DND-41 (cell line): ENCODE results near the gene CTSG.
"Not testable (repeated sequence)": the region's sequence is repeated elsewhere in the genome, so short reads cannot be mapped to it uniquely, and the experiment has no call there.

Experiments
- ATAC-seq: fragments of 200-7000 bp; cut with Tn5 transposase; 3 replicates; pipeline ENCODE4 v1.9.1; 2021; ENCODE audit warnings: low read depth; ENCODE audit not compliant: insufficient read depth
- DNase-seq: peaks from one replicate; pipeline ENCODE4 v3.0.0-alpha.2; 2020
- H2AFZ ChIP-seq: 2 replicates; pipeline ENCODE4 v1.6.0; 2012; ENCODE audit warnings: low read depth, low read length
- H3K27ac ChIP-seq: 2 replicates; pipeline ENCODE4 v1.5.1; 2012; ENCODE audit warnings: low read length, inconsistent platforms
- H3K27me3 ChIP-seq: fragments of 200-600 bp; sonication (generic); 2 replicates; pipeline ENCODE4 v1.6.0; 2012; ENCODE audit warnings: low read length, mild to moderate bottlenecking, inconsistent platforms; ENCODE audit not compliant: insufficient read depth, poor library complexity
- H3K36me3 ChIP-seq: 2 replicates; pipeline ENCODE4 v1.5.1; 2012; ENCODE audit warnings: low read length, inconsistent platforms; ENCODE audit not compliant: insufficient read depth
- H3K4me1 ChIP-seq: 2 replicates; pipeline ENCODE4 v1.5.1; 2012; ENCODE audit warnings: mild to moderate bottlenecking, low read length; ENCODE audit not compliant: insufficient read depth
- H3K4me2 ChIP-seq: 2 replicates; pipeline ENCODE4 v1.6.0; 2012; ENCODE audit warnings: mild to moderate bottlenecking, moderate library complexity, low read length, inconsistent platforms; ENCODE audit not compliant: insufficient read depth
- H3K4me3 ChIP-seq, 2 experiments: fragments of 200-600 bp in 1 of 2; shearing (Covaris generic) in 1 of 2; 2 replicates each; pipeline ENCODE4 v1.5.1; 2012 to 2016; ENCODE audit warnings: inconsistent platforms in 2 of 2, low read length in 2 of 2, mild to moderate bottlenecking in 2 of 2, low read depth in 1 of 2, moderate library complexity in 1 of 2
- H3K79me2 ChIP-seq: 2 replicates; pipeline ENCODE4 v1.6.0; 2012; ENCODE audit warnings: low read length, inconsistent platforms; ENCODE audit not compliant: insufficient read depth
- H3K9ac ChIP-seq: 2 replicates; pipeline ENCODE4 v1.6.0; 2012; ENCODE audit warnings: low read depth, mild to moderate bottlenecking, inconsistent platforms, low read length, moderate library complexity
- H3K9me3 ChIP-seq: 2 replicates; pipeline ENCODE4 v1.5.1; 2012; ENCODE audit warnings: low read length, moderate library complexity, mild to moderate bottlenecking, inconsistent platforms; ENCODE audit not compliant: insufficient read depth, severe bottlenecking
- H4K20me1 ChIP-seq: 2 replicates; pipeline ENCODE4 v1.6.0; 2012; ENCODE audit warnings: low read length; ENCODE audit not compliant: insufficient read depth
- EZH2 ChIP-seq: IDR thresholded peaks from 3 replicates; pipeline ENCODE4 v1.6.1; 2012; ENCODE audit warnings: borderline replicate concordance, low read depth, mild to moderate bottlenecking, moderate library complexity, low read length, inconsistent platforms; ENCODE audit not compliant: severe bottlenecking
- TF ChIP-seq, protein P1 (sequence below): IDR thresholded peaks from 2 replicates; pipeline ENCODE4 v1.5.1; 2012; ENCODE audit warnings: borderline replicate concordance, low read length, moderate library complexity, mild to moderate bottlenecking; ENCODE audit not compliant: poor library complexity, severe bottlenecking; ENCODE audit errors: extremely low read depth

The CTSG gene

DNA sequence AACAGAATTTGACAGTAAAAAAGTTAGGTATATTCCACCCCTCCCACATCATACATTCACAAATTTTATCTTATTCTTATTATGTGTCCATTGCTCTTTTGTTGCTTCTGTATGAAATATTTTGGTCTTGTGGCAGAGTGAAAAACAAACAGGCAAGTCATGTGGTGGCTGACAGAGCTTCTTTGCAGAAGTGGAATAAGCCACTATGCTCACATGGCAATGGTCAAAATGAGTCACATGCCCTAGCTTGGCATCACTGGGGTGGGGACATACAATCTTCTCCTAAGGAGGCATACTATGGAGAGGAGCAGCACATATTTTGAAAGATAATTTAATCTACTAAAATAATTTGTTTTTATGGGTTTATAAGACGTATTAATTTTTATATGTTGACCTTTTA is 40.3 kb downstream of the CTSG start:
- TF ChIP-seq, protein P1, sequence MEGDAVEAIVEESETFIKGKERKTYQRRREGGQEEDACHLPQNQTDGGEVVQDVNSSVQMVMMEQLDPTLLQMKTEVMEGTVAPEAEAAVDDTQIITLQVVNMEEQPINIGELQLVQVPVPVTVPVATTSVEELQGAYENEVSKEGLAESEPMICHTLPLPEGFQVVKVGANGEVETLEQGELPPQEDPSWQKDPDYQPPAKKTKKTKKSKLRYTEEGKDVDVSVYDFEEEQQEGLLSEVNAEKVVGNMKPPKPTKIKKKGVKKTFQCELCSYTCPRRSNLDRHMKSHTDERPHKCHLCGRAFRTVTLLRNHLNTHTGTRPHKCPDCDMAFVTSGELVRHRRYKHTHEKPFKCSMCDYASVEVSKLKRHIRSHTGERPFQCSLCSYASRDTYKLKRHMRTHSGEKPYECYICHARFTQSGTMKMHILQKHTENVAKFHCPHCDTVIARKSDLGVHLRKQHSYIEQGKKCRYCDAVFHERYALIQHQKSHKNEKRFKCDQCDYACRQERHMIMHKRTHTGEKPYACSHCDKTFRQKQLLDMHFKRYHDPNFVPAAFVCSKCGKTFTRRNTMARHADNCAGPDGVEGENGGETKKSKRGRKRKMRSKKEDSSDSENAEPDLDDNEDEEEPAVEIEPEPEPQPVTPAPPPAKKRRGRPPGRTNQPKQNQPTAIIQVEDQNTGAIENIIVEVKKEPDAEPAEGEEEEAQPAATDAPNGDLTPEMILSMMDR = no peak
- TF ChIP-seq EZH2 = no peak
- no peaks in the 10 kb centered on the region for H3K9me3 ChIP-seq
- H3K9ac ChIP-seq = no peak overlapping the region
- no peaks in the 10 kb centered on the region for H3K4me1 ChIP-seq
- no peaks in the 10 kb centered on the region for H3K36me3 ChIP-seq
- H3K79me2 ChIP-seq = no peaks in the 10 kb centered on the region
- no peak overlapping the region for H3K27ac ChIP-seq
- H3K4me3 ChIP-seq = no peak overlapping the region
- DNase-seq (no peak), ATAC-seq (no peak)
- H2AFZ ChIP-seq = no peak overlapping the region
- no peak overlapping the region for H3K4me2 ChIP-seq
- no peaks in the 10 kb centered on the region for H4K20me1 ChIP-seq
- H3K27me3 ChIP-seq = no peaks in the 10 kb centered on the region

DNA sequence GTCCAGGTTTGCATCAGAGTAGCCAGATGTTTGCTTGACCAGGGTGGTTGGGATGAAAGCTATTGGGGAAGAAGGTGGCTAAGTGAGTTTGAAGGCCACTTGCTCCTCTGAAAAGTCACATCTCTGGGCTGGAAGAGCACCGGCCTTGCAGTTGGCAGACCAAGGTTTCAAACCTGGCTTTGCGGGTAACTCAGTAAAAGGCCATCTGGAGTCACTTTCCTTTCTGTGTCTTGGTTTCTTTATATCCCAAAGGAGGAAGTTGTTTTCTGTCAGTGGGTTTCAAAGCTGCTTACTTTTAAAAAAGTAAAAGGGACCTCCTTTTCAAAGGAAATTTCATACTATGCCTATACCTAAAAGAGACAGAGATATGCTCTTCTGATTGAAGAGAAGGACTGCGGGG is 41.8 kb downstream of the CTSG start:
- Histone ChIP-seq H2AFZ (no peak overlapping the region), H4K20me1 (no peaks in the 10 kb centered on the region), H3K4me3 (no peak overlapping the region), H3K79me2 (no peaks in the 10 kb centered on the region), H3K9me3 (no peaks in the 10 kb centered on the region), H3K4me2 (no peak overlapping the region), H3K4me1 (no peaks in the 10 kb centered on the region), H3K36me3 (no peaks in the 10 kb centered on the region), H3K9ac (no peak overlapping the region), H3K27ac (no peak overlapping the region), H3K27me3 (no peaks in the 10 kb centered on the region)
- ATAC-seq = no peak
- TF ChIP-seq, protein P1 = no peak
- no peak for TF ChIP-seq EZH2
- DNase-seq = no peak

DNA sequence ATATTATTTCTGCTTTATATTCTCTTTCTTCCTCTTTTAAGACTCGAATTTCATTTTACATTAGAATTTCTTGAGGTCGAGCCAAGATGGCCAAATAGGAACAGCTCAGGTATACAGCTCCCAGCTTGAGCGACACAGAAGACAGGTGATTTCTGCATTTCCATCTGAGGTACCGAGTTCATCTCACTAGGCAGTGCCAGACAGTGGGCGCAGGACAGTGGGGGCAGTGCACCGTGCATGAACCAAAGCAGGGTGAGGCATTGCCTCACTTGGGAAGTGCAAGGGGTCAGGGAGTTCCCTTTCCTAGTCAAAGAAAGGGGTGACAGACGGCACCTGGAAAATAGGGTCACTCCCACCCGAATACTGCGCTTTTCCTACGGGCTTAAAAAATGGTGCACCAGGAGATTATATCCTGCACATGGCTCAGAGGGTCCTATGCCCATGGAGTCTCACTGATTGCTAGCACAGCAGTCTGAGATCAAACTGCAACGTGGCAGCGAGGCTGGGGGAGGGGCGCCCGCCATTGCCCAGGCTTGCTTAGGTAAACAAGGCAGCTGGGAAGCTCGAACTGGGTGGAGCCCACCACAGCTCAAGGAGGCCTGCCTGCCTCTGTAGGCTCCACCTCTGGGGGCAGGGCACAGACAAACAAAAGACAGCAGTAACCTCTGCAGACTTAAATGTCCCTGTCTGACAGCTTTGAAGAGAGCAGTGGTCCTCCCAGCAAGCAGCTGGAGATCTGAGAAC is 50.0 kb downstream of the CTSG start:
- not testable (repeated sequence) for H3K9me3 ChIP-seq, ATAC-seq, H2AFZ ChIP-seq, H3K27ac ChIP-seq, H3K4me3 ChIP-seq, H3K27me3 ChIP-seq, H3K9ac ChIP-seq, H3K4me1 ChIP-seq, DNase-seq, H4K20me1 ChIP-seq, H3K36me3 ChIP-seq, H3K79me2 ChIP-seq, H3K4me2 ChIP-seq
